GM12878 (cell line): ENCODE results near the gene FGGY. TPM values are rescaled to one million over a fixed set of nuclear protein-coding genes. Genes with fewer than 3 reads are reported as not detected.

Source experiments
- ATAC-seq: fragments of 200-7000 bp; cut with Tn5 transposase; 3 replicates; pipeline ENCODE4 v1.9.1; 2020; ENCODE audit warnings: mild to moderate bottlenecking, moderate library complexity
- BruUV-seq: library from RNA; stranded (reverse); fragments of 400-500 nt; replicated peaks from 2 replicates; lab custom pipeline; 2021; lab: Mats Ljungman, UMichigan
- CTCF ChIA-PET: fragments of 300-600 bp; sonication (Branson Sonifier 250); formaldehyde crosslinking; extraction: SDS; loops from one replicate; lab custom pipeline; 2021; ENCODE audit warnings: inconsistent platforms; lab: Yijun Ruan, JAX
- POLR2A ChIA-PET: fragments of 350-600 bp; formaldehyde crosslinking; extraction: SDS; loops from one replicate; lab custom pipeline; 2021; ENCODE audit warnings: inconsistent platforms; lab: Charles Lee
- RAD21 ChIA-PET: fragments of 300-600 bp; sonication (Branson Sonifier 250); formaldehyde crosslinking; loops from one replicate; lab custom pipeline; 2023; ENCODE audit warnings: antibody characterized with exemption; ENCODE audit not compliant: unreplicated experiment; lab: Charles Lee
- SMC1A ChIA-PET: fragments of 300-600 bp; sonication (Branson Sonifier 250); formaldehyde crosslinking; loops from one replicate; lab custom pipeline; 2023; ENCODE audit not compliant: unreplicated experiment, uncharacterized antibody; lab: Charles Lee
- DNase-seq: peaks from one replicate; pipeline ENCODE4 v3.0.0-alpha.2; 2011; ENCODE audit warnings: low read depth, low spot score
- FAIRE-seq: peaks from 3 replicates; lab custom pipeline; 2011; peaks lifted over from hg19 to GRCh38; lab: Jason Lieb, UNC
- H2AFZ ChIP-seq: 2 replicates; pipeline ENCODE4 v1.6.0; 2011; ENCODE audit warnings: low read depth, low read length, control low read depth; ENCODE audit not compliant: control insufficient read depth
- H3K27ac ChIP-seq: 2 replicates; pipeline ENCODE4 v1.5.1; 2011; ENCODE audit warnings: control low read depth; ENCODE audit not compliant: control insufficient read depth, insufficient read depth
- H3K27me3 ChIP-seq, 2 experiments: replicated peaks in 1 of 2; 2 replicates each; pipeline versions ENCODE4 v1.6.0 to v1.6.1; 2011; ENCODE audit warnings: low read length in 1 of 2; ENCODE audit not compliant: control insufficient read depth in 2 of 2, insufficient read depth in 2 of 2
- H3K36me3 ChIP-seq, 2 experiments: 2 replicates each; pipeline ENCODE4 v1.5.1; 2011; ENCODE audit warnings: low read length in 1 of 2; ENCODE audit not compliant: control insufficient read depth in 2 of 2, insufficient read depth in 2 of 2
- H3K4me1 ChIP-seq: 2 replicates; pipeline ENCODE4 v1.6.1; 2011; ENCODE audit warnings: mild to moderate bottlenecking, low read length, moderate library complexity, mixed read lengths; ENCODE audit not compliant: control insufficient read depth, insufficient read depth
- H3K4me2 ChIP-seq: 2 replicates; pipeline ENCODE4 v1.6.0; 2011; ENCODE audit warnings: control low read depth; ENCODE audit not compliant: control insufficient read depth, insufficient read depth
- H3K4me3 ChIP-seq: fragments of 200-600 bp; sonication (generic); 2 replicates; pipeline ENCODE4 v1.5.1; 2016
- H3K79me2 ChIP-seq: 2 replicates; pipeline ENCODE4 v1.6.0; 2011; ENCODE audit warnings: low read length; ENCODE audit not compliant: control insufficient read depth, insufficient read depth
- H3K9ac ChIP-seq: 2 replicates; pipeline ENCODE4 v1.8.0; 2011; ENCODE audit warnings: low read length, control low read depth, mixed read lengths; ENCODE audit not compliant: control insufficient read depth, insufficient read depth
- H3K9me3 ChIP-seq: replicated peaks from 3 replicates; pipeline ENCODE4 v1.5.1; 2011; ENCODE audit warnings: mild to moderate bottlenecking, low read length; ENCODE audit not compliant: control insufficient read depth, insufficient read depth
- H4K20me1 ChIP-seq: 2 replicates; pipeline ENCODE4 v1.6.0; 2011; ENCODE audit not compliant: control insufficient read depth, insufficient read depth
- ATF7 ChIP-seq: fragments of 450-650 bp; IDR thresholded peaks from 2 replicates; pipeline ENCODE4 v1.6.1; 2016; ENCODE audit warnings: low read depth, mild to moderate bottlenecking
- CUX1 ChIP-seq: IDR thresholded peaks from 2 replicates; pipeline ENCODE4 v1.6.1; 2012; ENCODE audit warnings: improper control_type of control experiment, low read depth, low read length; ENCODE audit not compliant: insufficient replicate concordance
- E2F4 ChIP-seq: IDR thresholded peaks from 2 replicates; pipeline ENCODE4 v1.6.1; 2012; ENCODE audit warnings: low read depth, low read length, improper control_type of control experiment
- EED ChIP-seq: sonication (generic); IDR thresholded peaks from 2 replicates; pipeline ENCODE4 v1.6.1; 2016; ENCODE audit warnings: antibody characterized with exemption, low read depth
- FOXK2 ChIP-seq: fragments of 450-650 bp; IDR thresholded peaks from 2 replicates; pipeline ENCODE4 v1.6.1; 2017; ENCODE audit warnings: mild to moderate bottlenecking, moderate library complexity
- IKZF1 ChIP-seq: fragments of 450-650 bp; conservative IDR thresholded peaks from 2 replicates; pipeline ENCODE4 v1.6.1; 2017; ENCODE audit warnings: antibody characterized with exemption, mild to moderate bottlenecking
- MEF2A ChIP-seq: IDR thresholded peaks from 2 replicates; pipeline ENCODE4 v1.6.1; 2011; ENCODE audit warnings: low read depth, mild to moderate bottlenecking, low read length, moderate library complexity; ENCODE audit not compliant: insufficient read depth
- MYC ChIP-seq: IDR thresholded peaks from 2 replicates; pipeline ENCODE4 v1.6.1; 2011; ENCODE audit warnings: mild to moderate bottlenecking, low read length, moderate library complexity, inconsistent platforms; ENCODE audit not compliant: insufficient read depth, insufficient replicate concordance, insufficient read length, severe bottlenecking
- NR2C2 ChIP-seq: IDR thresholded peaks from 2 replicates; pipeline ENCODE4 v1.6.1; 2011; ENCODE audit warnings: borderline replicate concordance, low read depth; ENCODE audit not compliant: control insufficient read depth, insufficient read length
- SMC3 ChIP-seq: IDR thresholded peaks from 2 replicates; pipeline ENCODE4 v1.6.1; 2011; ENCODE audit warnings: low read length, improper control_type of control experiment, borderline replicate concordance
- YBX1 ChIP-seq: fragments of 450-650 bp; IDR thresholded peaks from 2 replicates; pipeline ENCODE4 v1.6.1; 2016; ENCODE audit warnings: antibody characterized with exemption
- WGBS: methylation state at CpG from one replicate; pipeline ENCODE4 v1.1.6; 2016; ENCODE audit warnings: low lambda C conversion rate; ENCODE audit not compliant: insufficient replicate concordance, insufficient coverage; ENCODE audit errors: missing lambda C conversion rate; 5-methylcytosine and 5-hydroxymethylcytosine counted together
- in situ Hi-C: fragments of 300-500 bp; cut with MboI; formaldehyde crosslinking; loops from 9 replicates; pipeline ENCODE4 v1.14.3; 2018; ENCODE audit warnings: mixed read lengths
- intact Hi-C: fragments of 100-400 bp; cut with micrococcal nuclease; formaldehyde crosslinking; loops from one replicate; pipeline ENCODE4 v1.14.2; 2022; ENCODE audit not compliant: unreplicated experiment
- polyA plus RNA-seq, 11 experiments: library from polyadenylated mRNA; depleted of rRNA in 4 of 11; unstranded in 6 of 11; stranded (reverse) in 5 of 11; fragments of >200 nt; fragmentation: Nextera tagmentation in 4 of 11; fragmentation: Illumina TruSeq in 1 of 11; extraction: Ambion mirVana in 4 of 11; extraction: Trizol in 1 of 11; gene quantifications; 1 replicate in 1 of 11; 2 replicates in 10 of 11; pipeline versions ENCODE4 v1.2.1 to v1.2.3, GENCODE V29; 2011 to 2016; ENCODE audit warnings: inconsistent platforms in 2 of 11, missing spikeins in 2 of 11, low read depth in 1 of 11
- total RNA-seq, 4 experiments: library from RNA; depleted of rRNA in 3 of 4; stranded (reverse); fragments of >200 nt in 3 of 4; fragmentation: Illumina TruSeq in 1 of 4; extraction: Trizol in 1 of 4; gene quantifications; 2 replicates each; pipeline versions ENCODE4 v1.2.1 to v1.2.3, GENCODE V29; 2013 to 2021
- TF ChIP-seq, protein P1 (sequence below): fragments of 150-350 bp; IDR thresholded peaks from 2 replicates; pipeline ENCODE4 v1.6.1; 2014; ENCODE audit warnings: mild to moderate bottlenecking, low read depth, low read length
- TF ChIP-seq, protein P2 (sequence below), 3 experiments: IDR thresholded peaks in 2 of 3; conservative IDR thresholded peaks in 1 of 3; 2 replicates each; pipeline ENCODE4 v1.5.1; 2011; ENCODE audit warnings: low read depth in 3 of 3, low read length in 3 of 3, mild to moderate bottlenecking in 3 of 3, control low read depth in 2 of 3, moderate library complexity in 2 of 3, inconsistent platforms in 1 of 3, mixed read lengths in 1 of 3; ENCODE audit not compliant: control insufficient read depth in 2 of 3, insufficient read depth in 1 of 3; ENCODE audit errors: extremely low read depth in 1 of 3

The FGGY gene
- total and polyA plus RNA-seq, 10 of the 15 experiments (the other 5 are each of a cell fraction or from before 2014, with no cell fraction given), result 6.2 to 11.9 (median 7.5) TPM

DNA sequence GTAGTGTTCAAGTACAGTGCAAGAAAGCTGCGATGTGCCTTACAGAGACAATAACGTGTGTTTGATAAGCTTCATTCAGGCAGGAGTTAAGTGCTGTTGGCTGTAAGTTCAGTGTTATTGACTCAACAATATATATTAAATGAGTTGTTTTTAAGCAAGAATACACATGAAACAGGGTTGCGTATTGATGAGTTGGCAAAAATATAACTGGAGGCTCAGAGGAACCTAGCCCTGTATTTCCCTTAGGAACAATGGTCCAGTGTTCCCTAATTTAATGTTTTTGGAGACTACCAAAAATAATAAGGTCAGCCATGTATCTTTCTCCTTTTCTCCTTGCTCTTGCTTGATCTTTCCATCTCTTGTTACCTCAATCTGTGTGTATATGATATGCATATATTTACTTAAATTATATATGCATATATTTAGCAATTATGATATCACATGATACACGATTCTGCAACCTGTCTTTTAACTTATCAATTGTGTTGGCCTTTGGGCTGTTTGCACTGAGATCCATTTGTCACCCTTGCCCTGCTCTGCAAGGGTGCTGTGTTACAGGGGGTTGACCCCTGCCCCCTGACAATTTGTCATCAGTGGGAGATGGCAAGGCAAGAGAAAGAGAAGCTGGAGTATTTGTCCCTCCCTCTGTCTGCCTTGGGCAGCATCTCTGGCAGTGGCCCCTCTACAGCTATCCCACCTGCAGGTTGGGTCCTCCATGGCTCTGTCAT is 109.7 kb downstream of the FGGY start:
- 87% methylated on average over 4 of the region's 4 CpGs for WGBS
- H3K36me3 ChIP-seq, result no peaks in the 10 kb centered on the region
- in situ Hi-C loops (no loop called here), intact Hi-C loops (no loop called here)
- no peak overlapping the region for H2AFZ ChIP-seq
- peaks cover 14% of the 10 kb centered on the region for H3K4me1 ChIP-seq
- no peaks in the 10 kb centered on the region for H3K79me2 ChIP-seq
- no peak overlapping the region for H3K27ac ChIP-seq
- DNase-seq, result no peak
- FAIRE-seq, result no peak
- ChIA-PET CTCF (interaction anchor here (0.6 to 0.9 kb wide), 2 partner anchors 14 to 15 kb away, joined by 3 read pairs; no protein-coding TSS in a partner anchor), POLR2A (no interaction called here), RAD21 (no interaction called here), SMC1A (interaction anchor here (0.9 to 1.1 kb wide), 3 partner anchors 13 to 39 kb away, joined by 3 to 4 read pairs (median 3); no protein-coding TSS in a partner anchor)
- no peak for ATAC-seq
- H4K20me1 ChIP-seq, result no peaks in the 10 kb centered on the region
- H3K4me3 ChIP-seq, result no peak overlapping the region
- H3K9me3 ChIP-seq, result no peaks in the 10 kb centered on the region
- H3K27me3 ChIP-seq, result no peaks in the 10 kb centered on the region
- H3K9ac ChIP-seq, result no peak overlapping the region
- BruUV-seq, result no TSS peak
- H3K4me2 ChIP-seq, result no peak overlapping the region
- no peak for TF ChIP-seq SMC3
- TF ChIP-seq YBX1, result no peak
- no peak for TF ChIP-seq FOXK2
- no peak for TF ChIP-seq E2F4
- TF ChIP-seq MYC, result no peak
- TF ChIP-seq, protein P1, sequence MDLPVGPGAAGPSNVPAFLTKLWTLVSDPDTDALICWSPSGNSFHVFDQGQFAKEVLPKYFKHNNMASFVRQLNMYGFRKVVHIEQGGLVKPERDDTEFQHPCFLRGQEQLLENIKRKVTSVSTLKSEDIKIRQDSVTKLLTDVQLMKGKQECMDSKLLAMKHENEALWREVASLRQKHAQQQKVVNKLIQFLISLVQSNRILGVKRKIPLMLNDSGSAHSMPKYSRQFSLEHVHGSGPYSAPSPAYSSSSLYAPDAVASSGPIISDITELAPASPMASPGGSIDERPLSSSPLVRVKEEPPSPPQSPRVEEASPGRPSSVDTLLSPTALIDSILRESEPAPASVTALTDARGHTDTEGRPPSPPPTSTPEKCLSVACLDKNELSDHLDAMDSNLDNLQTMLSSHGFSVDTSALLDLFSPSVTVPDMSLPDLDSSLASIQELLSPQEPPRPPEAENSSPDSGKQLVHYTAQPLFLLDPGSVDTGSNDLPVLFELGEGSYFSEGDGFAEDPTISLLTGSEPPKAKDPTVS, result no peak
- no peak for TF ChIP-seq IKZF1
- TF ChIP-seq, protein P2, sequence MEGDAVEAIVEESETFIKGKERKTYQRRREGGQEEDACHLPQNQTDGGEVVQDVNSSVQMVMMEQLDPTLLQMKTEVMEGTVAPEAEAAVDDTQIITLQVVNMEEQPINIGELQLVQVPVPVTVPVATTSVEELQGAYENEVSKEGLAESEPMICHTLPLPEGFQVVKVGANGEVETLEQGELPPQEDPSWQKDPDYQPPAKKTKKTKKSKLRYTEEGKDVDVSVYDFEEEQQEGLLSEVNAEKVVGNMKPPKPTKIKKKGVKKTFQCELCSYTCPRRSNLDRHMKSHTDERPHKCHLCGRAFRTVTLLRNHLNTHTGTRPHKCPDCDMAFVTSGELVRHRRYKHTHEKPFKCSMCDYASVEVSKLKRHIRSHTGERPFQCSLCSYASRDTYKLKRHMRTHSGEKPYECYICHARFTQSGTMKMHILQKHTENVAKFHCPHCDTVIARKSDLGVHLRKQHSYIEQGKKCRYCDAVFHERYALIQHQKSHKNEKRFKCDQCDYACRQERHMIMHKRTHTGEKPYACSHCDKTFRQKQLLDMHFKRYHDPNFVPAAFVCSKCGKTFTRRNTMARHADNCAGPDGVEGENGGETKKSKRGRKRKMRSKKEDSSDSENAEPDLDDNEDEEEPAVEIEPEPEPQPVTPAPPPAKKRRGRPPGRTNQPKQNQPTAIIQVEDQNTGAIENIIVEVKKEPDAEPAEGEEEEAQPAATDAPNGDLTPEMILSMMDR (IDR thresholded peaks at IDR 0.05 in 2 of 3, conservative IDR thresholded peaks at IDR 0.05 in 1 of 3; ENCODE audit: control insufficient read depth in 2 of 3, extremely low read depth in 1 of 3, insufficient read depth in 1 of 3, low read depth in 3 of 3, low read length in 3 of 3), result no peak
- no peak for TF ChIP-seq NR2C2
- no peak for TF ChIP-seq ATF7
- TF ChIP-seq CUX1, result no peak
- no peak for TF ChIP-seq EED
- TF ChIP-seq MEF2A, result no peak
